GM12892 (cell line): Measurements from ENCODE around the gene PRODH2.

Experiments used
- DNase-seq: peaks from one replicate; pipeline ENCODE4 v3.0.0; 2011; ENCODE audit not compliant: insufficient read length
- FAIRE-seq: peaks from 2 replicates; lab custom pipeline; 2011; peaks lifted over from hg19 to GRCh38; lab: Jason Lieb, UNC
- POLR2A ChIP-seq: IDR thresholded peaks from 2 replicates; pipeline ENCODE4 v1.6.1; 2011; ENCODE audit warnings: low read depth, low read length, control low read depth
- POLR2AphosphoS5 ChIP-seq: IDR thresholded peaks from 2 replicates; pipeline ENCODE4 v1.6.1; 2011; ENCODE audit warnings: low read depth, low read length, control low read depth
- TAF1 ChIP-seq: IDR thresholded peaks from 2 replicates; pipeline ENCODE4 v1.6.1; 2011; ENCODE audit warnings: low read depth, mild to moderate bottlenecking, control low read depth, low read length, borderline replicate concordance

Gene PRODH2

DNA sequence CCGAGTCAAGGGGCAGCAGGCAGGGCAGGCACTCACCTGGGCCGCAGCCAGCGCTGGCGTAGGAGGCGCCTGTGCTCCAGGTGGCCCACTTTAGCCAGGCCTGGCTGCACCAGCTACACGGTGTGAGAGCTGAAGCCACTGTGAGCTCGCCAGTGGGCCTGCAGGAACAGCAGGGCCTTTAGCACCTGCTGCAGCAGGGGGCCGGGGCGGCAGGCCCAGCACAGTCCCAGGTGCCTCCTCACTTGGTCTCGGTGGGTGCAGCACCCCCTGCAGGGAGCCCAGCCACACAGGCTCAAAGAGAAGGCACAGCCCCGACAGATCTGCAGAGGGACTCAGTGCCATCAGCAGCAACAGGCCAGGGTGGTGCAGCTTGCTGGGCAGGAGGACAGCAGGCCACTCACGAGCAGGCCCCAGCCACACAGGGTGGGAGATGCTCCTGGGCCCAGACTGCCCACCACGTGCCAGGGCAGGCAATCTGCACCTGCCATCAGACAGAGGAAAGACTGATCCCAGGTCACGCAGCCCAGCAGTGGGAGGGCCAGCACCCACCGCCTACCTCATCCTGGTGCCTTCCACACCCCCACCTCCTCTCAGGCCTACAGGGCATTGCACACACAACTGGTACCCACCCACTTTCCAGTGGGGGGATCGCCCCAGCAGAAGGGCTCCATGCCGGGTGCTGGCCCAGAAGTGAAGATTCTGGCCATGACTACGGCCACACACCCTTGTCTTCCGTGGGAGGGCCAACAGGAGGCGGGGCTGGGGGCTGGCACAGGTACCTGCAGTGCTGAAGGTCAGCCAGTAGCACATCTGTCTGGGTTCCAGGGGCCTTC is 21.4 kb downstream of the PRODH2 start:
- FAIRE-seq (no peak), DNase-seq (no peak)
- TF ChIP-seq POLR2AphosphoS5 = no peak

DNA sequence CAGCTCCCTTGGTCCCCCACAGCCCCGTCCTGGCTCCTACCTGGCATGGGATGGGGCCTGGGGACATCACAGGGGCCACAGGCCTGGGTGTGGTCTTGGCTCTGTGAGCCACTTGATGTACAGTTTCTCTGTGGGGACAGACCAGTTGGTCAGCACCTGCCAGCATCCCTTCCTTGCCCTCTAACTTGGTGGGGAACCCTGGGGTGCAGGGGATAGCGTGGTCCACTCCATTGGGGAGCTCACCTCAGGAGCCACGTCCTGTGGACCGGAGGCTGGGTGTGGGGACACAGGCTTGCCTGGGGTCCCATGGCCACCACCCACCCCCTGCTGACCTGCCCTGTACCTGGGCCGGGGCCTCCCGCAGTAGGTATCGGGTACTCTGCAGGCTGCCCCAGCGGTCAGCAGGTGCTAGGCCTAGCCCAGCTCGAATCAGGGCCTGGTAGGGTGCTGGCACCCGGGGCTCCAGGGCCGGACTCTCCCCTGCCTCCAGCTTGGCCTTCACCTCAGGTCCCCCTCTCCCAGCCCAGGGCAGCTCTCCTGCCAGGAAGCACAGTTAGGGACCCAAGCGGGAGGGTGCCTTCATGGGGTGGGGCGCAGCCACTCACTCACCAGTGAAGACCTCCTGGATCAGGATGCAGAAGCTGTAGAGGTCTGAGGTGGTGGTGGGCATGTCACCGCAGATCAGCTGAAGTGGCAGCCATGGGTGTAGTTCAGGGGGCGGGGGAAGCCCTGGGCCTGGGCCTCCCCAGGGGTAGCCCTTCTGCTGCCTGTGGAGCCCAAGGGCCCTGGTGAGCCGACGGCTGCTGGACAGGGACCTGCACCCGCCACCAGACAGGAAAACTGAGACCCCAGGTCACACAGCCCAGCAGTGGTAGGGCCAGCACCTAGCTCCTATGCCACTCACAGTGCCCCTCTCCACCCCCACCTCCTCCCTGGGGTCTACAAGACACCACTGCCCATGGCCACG is 22.4 kb downstream of the PRODH2 start:
- TF ChIP-seq TAF1 (no peak), POLR2AphosphoS5 (no peak), POLR2A (no peak)
- no peak for DNase-seq
- FAIRE-seq = no peak

DNA sequence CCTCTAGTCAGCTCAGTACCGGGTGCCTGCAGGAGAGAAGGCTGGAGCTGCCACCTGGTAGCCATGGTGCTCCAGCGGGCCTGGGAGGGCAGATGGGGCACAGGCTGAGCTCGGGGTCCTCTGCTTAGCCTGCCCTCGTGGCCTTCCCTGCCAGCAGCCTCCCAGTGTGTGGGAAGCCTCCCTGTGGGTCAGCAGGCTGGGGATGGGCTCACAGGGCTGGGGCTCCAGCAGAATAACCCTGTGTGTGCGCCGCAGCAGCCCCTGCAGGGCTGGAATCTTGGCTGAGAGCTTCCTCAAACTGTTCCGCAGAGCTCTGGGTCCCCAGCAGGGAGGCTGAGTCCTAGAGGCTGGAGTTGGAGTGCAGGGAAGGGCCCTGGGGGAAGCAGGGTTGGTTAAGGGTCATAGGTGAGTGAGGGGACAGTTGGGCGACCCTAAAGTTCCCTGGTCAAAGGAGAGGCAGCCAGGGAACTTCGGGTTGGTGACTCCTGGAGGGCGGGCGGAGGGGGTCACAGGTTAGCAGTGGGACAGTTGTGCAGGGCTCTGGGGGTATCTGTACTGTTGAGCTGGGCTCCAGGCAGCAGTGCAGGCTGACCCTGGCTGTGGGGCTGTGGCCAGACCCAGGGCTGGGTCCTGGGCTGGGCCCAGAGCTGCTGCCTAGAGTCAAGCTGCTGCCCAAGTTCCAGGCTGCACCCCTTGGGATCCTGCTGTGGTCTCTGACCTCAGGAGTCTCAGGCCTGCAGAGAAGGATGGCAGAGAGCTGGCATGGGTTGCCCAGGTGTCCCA is 23.3 kb downstream of the PRODH2 start:
- FAIRE-seq (no peak), DNase-seq (no peak)
- TF ChIP-seq POLR2AphosphoS5 (no peak), TAF1 (no peak)

DNA sequence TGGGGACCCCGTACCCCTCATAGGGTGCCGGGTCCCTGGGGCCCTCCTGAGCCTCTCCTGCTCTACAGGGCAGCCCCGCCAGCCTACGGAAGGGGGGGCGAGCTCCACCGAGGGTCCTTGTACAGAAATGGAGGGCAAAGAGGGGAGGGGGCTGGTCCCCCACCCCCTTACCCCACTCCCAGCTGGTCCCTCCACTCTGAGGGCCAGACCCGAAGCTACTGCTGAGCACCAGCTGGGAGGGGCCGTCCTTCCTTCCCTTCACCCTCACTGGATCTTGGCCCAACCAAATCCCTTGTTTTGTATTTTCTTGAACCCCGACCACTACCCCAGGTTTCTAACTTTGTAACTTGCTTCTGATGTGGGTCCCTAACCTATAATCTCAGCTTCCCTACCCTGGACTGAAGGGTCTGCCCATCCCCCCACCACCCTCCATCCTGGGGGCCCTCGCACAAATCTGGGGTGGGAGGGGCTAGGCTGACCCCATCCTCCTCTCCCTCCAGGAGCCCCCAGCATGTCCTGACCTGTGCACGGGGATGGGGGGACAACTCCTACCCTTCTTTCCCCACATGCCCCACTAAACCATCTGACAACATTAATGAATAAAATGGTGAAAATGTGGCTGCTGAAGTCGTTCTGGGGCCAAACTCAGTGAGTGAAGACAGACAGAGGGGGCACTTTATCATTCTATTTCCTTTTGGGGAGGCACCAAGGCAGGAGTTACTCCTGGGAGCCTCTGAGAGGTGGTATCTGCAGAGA is 24.3 kb downstream of the PRODH2 start:
- FAIRE-seq = no peak
- TF ChIP-seq TAF1 = no peak
- TF ChIP-seq POLR2A = no peak
- TF ChIP-seq POLR2AphosphoS5 = no peak
- no peak for DNase-seq

DNA sequence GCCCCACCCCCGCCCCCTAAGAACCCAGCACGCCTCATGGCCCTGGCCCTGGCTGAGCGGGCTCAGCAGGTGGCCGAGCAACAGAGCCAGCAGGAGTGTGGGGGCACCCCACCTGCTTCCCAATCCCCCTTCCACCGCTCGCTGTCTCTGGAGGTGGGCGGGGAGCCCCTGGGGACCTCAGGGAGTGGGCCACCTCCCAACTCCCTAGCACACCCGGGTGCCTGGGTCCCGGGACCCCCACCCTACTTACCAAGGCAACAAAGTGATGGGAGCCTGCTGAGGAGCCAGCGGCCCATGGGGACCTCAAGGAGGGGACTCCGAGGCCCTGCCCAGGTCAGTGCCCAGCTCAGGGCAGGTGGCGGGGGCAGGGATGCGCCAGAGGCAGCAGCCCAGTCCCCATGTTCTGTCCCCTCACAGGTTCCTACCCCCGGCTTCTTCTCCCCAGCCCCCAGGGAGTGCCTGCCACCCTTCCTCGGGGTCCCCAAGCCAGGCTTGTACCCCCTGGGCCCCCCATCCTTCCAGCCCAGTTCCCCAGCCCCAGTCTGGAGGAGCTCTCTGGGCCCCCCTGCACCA is 25.3 kb downstream of the PRODH2 start:
- TF ChIP-seq TAF1 = no peak
- TF ChIP-seq POLR2AphosphoS5 = no peak
- no peak for TF ChIP-seq POLR2A
- FAIRE-seq (no peak), DNase-seq (no peak)

DNA sequence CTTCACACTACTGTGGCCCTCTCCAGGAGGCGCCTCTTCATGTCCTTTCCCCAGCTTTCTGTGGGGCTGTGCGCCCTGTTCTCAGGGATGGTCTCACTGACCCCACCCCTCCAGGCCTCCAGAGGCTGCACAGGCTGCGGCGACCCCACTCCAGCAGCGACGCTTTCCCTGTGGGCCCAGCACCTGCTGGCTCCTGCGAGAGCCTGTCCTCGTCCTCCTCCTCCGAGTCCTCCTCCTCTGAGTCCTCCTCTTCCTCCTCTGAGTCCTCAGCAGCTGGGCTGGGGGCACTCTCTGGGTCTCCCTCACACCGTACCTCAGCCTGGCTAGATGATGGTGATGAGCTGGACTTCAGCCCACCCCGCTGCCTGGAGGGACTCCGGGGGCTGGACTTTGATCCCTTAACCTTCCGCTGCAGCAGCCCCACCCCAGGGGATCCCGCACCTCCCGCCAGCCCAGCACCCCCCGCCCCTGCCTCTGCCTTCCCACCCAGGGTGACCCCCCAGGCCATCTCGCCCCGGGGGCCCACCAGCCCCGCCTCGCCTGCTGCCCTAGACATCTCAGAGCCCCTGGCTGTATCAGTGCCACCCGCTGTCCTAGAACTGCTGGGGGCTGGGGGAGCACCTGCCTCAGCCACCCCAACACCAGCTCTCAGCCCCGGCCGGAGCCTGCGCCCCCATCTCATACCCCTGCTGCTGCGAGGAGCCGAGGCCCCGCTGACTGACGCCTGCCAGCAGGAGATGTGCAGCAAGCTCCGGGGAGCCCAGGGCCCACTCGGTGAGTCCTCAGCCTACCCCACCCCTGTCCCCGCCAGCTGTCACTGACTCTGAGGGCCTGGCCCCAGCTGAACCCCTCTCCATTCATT is 26.1 kb downstream of the PRODH2 start:
- DNase-seq (no peak), FAIRE-seq (no peak)
- no peak for TF ChIP-seq POLR2A
- no peak for TF ChIP-seq POLR2AphosphoS5
- TF ChIP-seq TAF1 = no peak

DNA sequence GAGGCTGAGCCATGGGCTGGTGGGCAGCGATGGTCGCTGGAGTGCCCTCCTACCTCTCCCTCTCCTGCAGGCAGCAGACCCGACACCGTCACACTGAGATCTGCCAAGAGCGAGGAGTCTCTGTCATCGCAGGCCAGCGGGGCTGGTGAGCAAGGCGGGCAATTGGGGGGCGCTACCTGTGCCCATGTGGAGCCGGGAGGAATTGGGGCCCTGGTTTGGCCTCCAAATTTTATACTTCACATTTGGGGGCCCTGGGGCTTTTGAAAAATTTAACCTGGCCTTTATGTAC is 27.4 kb downstream of the PRODH2 start:
- TF ChIP-seq POLR2A (no peak), TAF1 (no peak), POLR2AphosphoS5 (no peak)
- FAIRE-seq = no peak
- DNase-seq = no peak

DNA sequence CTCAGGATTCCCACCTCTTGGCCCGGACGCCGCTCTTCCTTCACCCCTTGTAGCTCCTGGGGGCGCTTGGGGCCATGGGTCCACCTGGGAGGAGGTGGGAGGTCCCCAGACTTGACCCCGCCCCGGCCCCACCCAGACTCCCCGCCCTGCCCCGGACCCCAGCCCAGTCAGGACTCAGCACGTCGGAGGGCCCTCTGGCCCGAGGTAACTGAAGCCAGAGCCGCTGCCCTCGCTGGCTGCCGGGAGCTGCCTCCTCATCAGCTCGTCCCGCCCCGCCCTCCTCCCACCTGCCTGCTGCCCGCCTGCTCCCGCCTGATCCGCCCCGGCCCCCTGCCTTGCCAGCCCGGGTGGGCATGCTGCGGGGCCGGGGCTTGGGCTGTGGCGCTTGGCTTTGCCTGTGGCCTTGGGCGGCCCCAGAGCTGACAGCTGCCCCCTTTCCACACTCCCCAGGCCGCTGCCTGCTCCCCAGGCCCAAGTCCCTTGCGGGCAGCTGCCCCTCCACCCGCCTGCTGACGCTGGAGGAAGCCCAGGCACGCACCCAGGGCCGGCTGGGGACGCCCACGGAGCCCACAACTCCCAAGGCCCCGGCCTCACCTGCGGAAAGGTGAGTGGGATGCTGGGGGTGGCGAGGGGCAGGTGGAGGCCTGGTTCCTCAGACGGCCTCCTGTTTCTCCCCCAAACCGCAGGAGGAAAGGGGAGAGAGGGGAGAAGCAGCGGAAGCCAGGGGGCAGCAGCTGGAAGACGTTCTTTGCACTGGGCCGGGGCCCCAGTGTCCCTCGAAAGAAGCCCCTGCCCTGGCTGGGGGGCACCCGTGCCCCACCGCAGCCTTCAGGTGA is 27.9 kb downstream of the PRODH2 start:
- TF ChIP-seq POLR2AphosphoS5 (no peak), POLR2A (no peak), TAF1 (no peak)
- DNase-seq (no peak), FAIRE-seq (no peak)
